ENCODE data around the gene MSL1.

MSL1 gene, protein sequence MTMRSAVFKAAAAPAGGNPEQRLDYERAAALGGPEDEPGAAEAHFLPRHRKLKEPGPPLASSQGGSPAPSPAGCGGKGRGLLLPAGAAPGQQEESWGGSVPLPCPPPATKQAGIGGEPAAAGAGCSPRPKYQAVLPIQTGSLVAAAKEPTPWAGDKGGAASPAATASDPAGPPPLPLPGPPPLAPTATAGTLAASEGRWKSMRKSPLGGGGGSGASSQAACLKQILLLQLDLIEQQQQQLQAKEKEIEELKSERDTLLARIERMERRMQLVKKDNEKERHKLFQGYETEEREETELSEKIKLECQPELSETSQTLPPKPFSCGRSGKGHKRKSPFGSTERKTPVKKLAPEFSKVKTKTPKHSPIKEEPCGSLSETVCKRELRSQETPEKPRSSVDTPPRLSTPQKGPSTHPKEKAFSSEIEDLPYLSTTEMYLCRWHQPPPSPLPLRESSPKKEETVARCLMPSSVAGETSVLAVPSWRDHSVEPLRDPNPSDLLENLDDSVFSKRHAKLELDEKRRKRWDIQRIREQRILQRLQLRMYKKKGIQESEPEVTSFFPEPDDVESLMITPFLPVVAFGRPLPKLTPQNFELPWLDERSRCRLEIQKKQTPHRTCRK

DNA sequence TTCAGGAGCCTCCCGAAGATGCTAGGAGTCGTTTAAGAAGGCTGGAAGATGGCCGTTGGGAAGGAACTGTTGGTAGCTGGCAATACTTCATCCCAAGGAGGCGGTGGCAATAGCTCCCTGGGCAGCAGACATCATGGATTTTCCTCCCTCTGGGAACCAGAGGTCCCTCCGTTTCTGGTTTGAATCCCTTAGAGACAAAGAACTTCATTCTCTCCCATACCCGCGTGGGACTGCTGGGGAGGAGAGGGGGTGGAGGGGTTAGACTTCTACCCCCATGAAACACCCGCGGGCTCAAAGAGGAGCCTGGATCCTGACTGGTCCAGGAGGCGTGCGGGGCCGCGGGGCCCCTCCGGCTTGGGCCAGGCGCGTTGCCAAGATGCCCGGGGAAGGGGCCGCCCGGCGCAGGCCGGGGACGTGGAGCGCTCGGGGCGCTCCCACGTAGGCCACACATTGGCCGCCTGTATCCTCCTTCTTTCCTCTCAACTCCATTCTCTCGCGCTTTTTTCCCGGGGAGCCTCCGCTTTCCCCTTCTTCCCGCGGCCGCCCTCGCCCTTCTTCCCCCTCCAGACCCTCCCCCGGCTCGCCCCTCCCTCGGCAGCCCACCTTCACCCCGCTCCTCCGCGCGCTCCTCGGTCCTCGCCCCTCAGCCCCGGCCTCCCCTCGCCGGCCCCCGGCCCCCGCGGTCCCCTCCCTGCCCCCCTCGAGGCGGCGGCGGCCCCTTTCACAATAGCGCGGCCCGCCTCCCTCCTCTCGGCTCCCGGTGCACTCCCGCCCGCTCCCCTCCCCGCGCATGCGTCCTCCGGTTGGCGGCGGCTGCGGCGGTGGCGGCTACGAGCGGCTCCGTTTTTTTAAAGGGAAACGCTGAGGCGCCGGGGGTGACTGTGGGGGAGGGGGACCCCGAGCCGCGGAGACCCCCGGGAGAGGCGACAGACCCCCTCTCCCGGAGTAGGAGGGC is at the start of gene MSL1:
MSL1 (plus strand) TSS at position 791 of the 955 bp plus-strand sequence. CDS start 642 bp downstream, outside the sequence.
- peak within 1 kb of the TSS; percentile 95 for H3K27ac ChIP-seq (ENCODE audit: extremely low read depth, low read depth, low read length)
- H3K4me1 ChIP-seq (ENCODE audit: control insufficient read depth, insufficient read depth, low read length), result no peaks in the 10 kb centered on the region; the same call in none of the 2 replicates
- POLR2A ChIA-PET, result interaction anchor here (0.7 to 7.5 kb wide), 12 partner anchors 8 to 190 kb away, joined by 3 to 109 read pairs (median 4); partner anchors contain the start of genes CASC3, MED24, NR1D1 and THRA
- H3K4me3 ChIP-seq (ENCODE audit: low read depth, low read length), result peak within 1 kb of the TSS; percentile 72
- peaks cover 12 to 15% of the 10 kb centered on the region in 2 experiments for H3K36me3 ChIP-seq (ENCODE audit: control insufficient read depth in 2 of 2, insufficient read depth in 1 of 2, low read length in 2 of 2)
- H3K9me3 ChIP-seq (ENCODE audit: control insufficient read depth, insufficient read depth, low read depth, low read length), result no peaks in the 10 kb centered on the region
- CTCF ChIA-PET, result interaction anchor here (0.6 to 4.8 kb wide), 8 partner anchors 9 to 360 kb away, joined by 3 to 82 read pairs (median 6); partner anchors contain the start of genes CSF3 and MED24
- TF ChIP-seq ZNF366 (tag by site-specific recombination; conservative IDR thresholded peaks at IDR 0.05), result peak; percentile 39; the same call in 1 of the 2 replicates
- no peak for TF ChIP-seq ZNF121 (tag by site-specific recombination; IDR thresholded peaks at IDR 0.05)
- TF ChIP-seq, protein P1, sequence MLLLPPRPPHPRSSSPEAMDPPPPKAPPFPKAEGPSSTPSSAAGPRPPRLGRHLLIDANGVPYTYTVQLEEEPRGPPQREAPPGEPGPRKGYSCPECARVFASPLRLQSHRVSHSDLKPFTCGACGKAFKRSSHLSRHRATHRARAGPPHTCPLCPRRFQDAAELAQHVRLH (tag by site-specific recombination; IDR thresholded peaks at IDR 0.05), result 0 out of 2 replicates have a peak, but pooled peaks have one; percentile 39
- TF ChIP-seq, protein P2, sequence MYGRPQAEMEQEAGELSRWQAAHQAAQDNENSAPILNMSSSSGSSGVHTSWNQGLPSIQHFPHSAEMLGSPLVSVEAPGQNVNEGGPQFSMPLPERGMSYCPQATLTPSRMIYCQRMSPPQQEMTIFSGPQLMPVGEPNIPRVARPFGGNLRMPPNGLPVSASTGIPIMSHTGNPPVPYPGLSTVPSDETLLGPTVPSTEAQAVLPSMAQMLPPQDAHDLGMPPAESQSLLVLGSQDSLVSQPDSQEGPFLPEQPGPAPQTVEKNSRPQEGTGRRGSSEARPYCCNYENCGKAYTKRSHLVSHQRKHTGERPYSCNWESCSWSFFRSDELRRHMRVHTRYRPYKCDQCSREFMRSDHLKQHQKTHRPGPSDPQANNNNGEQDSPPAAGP (tag by site-specific recombination; IDR thresholded peaks at IDR 0.05), result 0 out of 2 replicates have a peak, but pooled peaks have one; percentile 12
- TF ChIP-seq ZNF335 (tag by site-specific recombination; conservative IDR thresholded peaks at IDR 0.05), result peak; percentile 80
- TF ChIP-seq ZNF777 (tag by site-specific recombination; IDR thresholded peaks at IDR 0.05; ENCODE audit: borderline replicate concordance), result no peak
- TF ChIP-seq SP2 (tag by site-specific recombination; IDR thresholded peaks at IDR 0.05), result peak; percentile 41
- TF ChIP-seq, protein P3, sequence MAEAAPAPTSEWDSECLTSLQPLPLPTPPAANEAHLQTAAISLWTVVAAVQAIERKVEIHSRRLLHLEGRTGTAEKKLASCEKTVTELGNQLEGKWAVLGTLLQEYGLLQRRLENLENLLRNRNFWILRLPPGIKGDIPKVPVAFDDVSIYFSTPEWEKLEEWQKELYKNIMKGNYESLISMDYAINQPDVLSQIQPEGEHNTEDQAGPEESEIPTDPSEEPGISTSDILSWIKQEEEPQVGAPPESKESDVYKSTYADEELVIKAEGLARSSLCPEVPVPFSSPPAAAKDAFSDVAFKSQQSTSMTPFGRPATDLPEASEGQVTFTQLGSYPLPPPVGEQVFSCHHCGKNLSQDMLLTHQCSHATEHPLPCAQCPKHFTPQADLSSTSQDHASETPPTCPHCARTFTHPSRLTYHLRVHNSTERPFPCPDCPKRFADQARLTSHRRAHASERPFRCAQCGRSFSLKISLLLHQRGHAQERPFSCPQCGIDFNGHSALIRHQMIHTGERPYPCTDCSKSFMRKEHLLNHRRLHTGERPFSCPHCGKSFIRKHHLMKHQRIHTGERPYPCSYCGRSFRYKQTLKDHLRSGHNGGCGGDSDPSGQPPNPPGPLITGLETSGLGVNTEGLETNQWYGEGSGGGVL (tag by site-specific recombination; IDR thresholded peaks at IDR 0.05), result peak; percentile 92
- TF ChIP-seq, protein P4, sequence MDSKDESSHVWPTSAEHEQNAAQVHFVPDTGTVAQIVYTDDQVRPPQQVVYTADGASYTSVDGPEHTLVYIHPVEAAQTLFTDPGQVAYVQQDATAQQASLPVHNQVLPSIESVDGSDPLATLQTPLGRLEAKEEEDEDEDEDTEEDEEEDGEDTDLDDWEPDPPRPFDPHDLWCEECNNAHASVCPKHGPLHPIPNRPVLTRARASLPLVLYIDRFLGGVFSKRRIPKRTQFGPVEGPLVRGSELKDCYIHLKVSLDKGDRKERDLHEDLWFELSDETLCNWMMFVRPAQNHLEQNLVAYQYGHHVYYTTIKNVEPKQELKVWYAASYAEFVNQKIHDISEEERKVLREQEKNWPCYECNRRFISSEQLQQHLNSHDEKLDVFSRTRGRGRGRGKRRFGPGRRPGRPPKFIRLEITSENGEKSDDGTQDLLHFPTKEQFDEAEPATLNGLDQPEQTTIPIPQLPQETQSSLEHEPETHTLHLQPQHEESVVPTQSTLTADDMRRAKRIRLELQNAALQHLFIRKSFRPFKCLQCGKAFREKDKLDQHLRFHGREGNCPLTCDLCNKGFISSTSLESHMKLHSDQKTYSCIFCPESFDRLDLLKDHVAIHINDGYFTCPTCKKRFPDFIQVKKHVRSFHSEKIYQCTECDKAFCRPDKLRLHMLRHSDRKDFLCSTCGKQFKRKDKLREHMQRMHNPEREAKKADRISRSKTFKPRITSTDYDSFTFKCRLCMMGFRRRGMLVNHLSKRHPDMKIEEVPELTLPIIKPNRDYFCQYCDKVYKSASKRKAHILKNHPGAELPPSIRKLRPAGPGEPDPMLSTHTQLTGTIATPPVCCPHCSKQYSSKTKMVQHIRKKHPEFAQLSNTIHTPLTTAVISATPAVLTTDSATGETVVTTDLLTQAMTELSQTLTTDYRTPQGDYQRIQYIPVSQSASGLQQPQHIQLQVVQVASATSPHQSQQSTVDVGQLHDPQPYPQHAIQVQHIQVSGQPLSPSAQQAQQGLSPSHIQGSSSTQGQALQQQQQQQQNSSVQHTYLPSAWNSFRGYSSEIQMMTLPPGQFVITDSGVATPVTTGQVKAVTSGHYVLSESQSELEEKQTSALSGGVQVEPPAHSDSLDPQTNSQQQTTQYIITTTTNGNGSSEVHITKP (tag by site-specific recombination; IDR thresholded peaks at IDR 0.05), result peak; percentile 48; the same call in 1 of the 2 replicates
- TF ChIP-seq, protein P5, sequence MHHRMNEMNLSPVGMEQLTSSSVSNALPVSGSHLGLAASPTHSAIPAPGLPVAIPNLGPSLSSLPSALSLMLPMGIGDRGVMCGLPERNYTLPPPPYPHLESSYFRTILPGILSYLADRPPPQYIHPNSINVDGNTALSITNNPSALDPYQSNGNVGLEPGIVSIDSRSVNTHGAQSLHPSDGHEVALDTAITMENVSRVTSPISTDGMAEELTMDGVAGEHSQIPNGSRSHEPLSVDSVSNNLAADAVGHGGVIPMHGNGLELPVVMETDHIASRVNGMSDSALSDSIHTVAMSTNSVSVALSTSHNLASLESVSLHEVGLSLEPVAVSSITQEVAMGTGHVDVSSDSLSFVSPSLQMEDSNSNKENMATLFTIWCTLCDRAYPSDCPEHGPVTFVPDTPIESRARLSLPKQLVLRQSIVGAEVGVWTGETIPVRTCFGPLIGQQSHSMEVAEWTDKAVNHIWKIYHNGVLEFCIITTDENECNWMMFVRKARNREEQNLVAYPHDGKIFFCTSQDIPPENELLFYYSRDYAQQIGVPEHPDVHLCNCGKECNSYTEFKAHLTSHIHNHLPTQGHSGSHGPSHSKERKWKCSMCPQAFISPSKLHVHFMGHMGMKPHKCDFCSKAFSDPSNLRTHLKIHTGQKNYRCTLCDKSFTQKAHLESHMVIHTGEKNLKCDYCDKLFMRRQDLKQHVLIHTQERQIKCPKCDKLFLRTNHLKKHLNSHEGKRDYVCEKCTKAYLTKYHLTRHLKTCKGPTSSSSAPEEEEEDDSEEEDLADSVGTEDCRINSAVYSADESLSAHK (tag by site-specific recombination; IDR thresholded peaks at IDR 0.05), result no peak
- peak; percentile 74 for TF ChIP-seq ZNF341 (tag by site-specific recombination; IDR thresholded peaks at IDR 0.05; ENCODE audit: low read depth)
- no peak for TF ChIP-seq ZNF629 (tag by site-specific recombination; IDR thresholded peaks at IDR 0.05)
- TF ChIP-seq ZXDB (tag by site-specific recombination; IDR thresholded peaks at IDR 0.05), result peak; percentile 46; the same call in 1 of the 2 replicates
- TF ChIP-seq, protein P6, sequence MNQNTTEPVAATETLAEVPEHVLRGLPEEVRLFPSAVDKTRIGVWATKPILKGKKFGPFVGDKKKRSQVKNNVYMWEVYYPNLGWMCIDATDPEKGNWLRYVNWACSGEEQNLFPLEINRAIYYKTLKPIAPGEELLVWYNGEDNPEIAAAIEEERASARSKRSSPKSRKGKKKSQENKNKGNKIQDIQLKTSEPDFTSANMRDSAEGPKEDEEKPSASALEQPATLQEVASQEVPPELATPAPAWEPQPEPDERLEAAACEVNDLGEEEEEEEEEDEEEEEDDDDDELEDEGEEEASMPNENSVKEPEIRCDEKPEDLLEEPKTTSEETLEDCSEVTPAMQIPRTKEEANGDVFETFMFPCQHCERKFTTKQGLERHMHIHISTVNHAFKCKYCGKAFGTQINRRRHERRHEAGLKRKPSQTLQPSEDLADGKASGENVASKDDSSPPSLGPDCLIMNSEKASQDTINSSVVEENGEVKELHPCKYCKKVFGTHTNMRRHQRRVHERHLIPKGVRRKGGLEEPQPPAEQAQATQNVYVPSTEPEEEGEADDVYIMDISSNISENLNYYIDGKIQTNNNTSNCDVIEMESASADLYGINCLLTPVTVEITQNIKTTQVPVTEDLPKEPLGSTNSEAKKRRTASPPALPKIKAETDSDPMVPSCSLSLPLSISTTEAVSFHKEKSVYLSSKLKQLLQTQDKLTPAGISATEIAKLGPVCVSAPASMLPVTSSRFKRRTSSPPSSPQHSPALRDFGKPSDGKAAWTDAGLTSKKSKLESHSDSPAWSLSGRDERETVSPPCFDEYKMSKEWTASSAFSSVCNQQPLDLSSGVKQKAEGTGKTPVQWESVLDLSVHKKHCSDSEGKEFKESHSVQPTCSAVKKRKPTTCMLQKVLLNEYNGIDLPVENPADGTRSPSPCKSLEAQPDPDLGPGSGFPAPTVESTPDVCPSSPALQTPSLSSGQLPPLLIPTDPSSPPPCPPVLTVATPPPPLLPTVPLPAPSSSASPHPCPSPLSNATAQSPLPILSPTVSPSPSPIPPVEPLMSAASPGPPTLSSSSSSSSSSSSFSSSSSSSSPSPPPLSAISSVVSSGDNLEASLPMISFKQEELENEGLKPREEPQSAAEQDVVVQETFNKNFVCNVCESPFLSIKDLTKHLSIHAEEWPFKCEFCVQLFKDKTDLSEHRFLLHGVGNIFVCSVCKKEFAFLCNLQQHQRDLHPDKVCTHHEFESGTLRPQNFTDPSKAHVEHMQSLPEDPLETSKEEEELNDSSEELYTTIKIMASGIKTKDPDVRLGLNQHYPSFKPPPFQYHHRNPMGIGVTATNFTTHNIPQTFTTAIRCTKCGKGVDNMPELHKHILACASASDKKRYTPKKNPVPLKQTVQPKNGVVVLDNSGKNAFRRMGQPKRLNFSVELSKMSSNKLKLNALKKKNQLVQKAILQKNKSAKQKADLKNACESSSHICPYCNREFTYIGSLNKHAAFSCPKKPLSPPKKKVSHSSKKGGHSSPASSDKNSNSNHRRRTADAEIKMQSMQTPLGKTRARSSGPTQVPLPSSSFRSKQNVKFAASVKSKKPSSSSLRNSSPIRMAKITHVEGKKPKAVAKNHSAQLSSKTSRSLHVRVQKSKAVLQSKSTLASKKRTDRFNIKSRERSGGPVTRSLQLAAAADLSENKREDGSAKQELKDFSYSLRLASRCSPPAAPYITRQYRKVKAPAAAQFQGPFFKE (tag by site-specific recombination; IDR thresholded peaks at IDR 0.05; ENCODE audit: borderline replicate concordance), result no peak
- no peak for TF ChIP-seq ZNF239 (tag by site-specific recombination; IDR thresholded peaks at IDR 0.05)

Data from HEK293 (cell line).